Activated T-helper 1 cell treated with anti-CD3 and anti-CD28 coated beads, Interleukin-12 subunit alpha, Interleukin-12 subunit beta, Interleukin-2, Interleukin-4 antibody, amounts not matched to agents 30 ng/mL and 10 ng/mL and 1 ng/mL, durations not matched to agents 14 hours and 24 hours and 36 hours (primary cell): Measurements from ENCODE around the gene ARX. TPM values are rescaled to one million over a fixed set of nuclear protein-coding genes. Genes with fewer than 3 reads are reported as not detected.

Experiments
- DNase-seq: peaks from one replicate; pipeline ENCODE4 v3.0.0; 2021; ENCODE audit warnings: low spot score
- H3K27ac Mint-ChIP-seq: one replicate; pipeline ENCODE4 v1.8.0; 2021; ENCODE audit warnings: mild to moderate bottlenecking, mixed read lengths
- H3K27me3 Mint-ChIP-seq: one replicate; pipeline ENCODE4 v1.8.0; 2022; ENCODE audit warnings: mild to moderate bottlenecking, moderate library complexity, mixed read lengths; ENCODE audit not compliant: insufficient read depth
- H3K36me3 Mint-ChIP-seq: one replicate; pipeline ENCODE4 v1.8.0; 2021; ENCODE audit warnings: low read depth, mixed read lengths
- H3K4me1 Mint-ChIP-seq: one replicate; pipeline ENCODE4 v1.8.0; 2021; ENCODE audit warnings: low read depth, mixed read lengths
- H3K4me3 Mint-ChIP-seq: one replicate; pipeline ENCODE4 v1.8.0; 2021; ENCODE audit warnings: mild to moderate bottlenecking, moderate library complexity, mixed read lengths
- H3K9me3 Mint-ChIP-seq: one replicate; pipeline ENCODE4 v1.8.0; 2021; ENCODE audit warnings: mixed read lengths
- intact Hi-C: fragments of 100-400 bp; cut with micrococcal nuclease; formaldehyde crosslinking; loops from one replicate; pipeline ENCODE4 v1.15.1; 2024
- total RNA-seq: library from RNA; stranded (reverse); gene quantifications from 2 replicates; pipeline ENCODE4 v1.2.3, GENCODE V29; 2022

Gene ARX
- total RNA-seq, 1 donor from 2014 or later: not detected

- intact Hi-C loops: no loop called here
- H3K4me1 Mint-ChIP-seq: no peaks in the 10 kb centered on the region
- no peaks in the 10 kb centered on the region for H3K27me3 Mint-ChIP-seq
- DNase-seq: no peak
- no peak overlapping the region for H3K4me3 Mint-ChIP-seq
- H3K9me3 Mint-ChIP-seq: no peaks in the 10 kb centered on the region
- H3K36me3 Mint-ChIP-seq: peaks cover 2% of the 10 kb centered on the region
- H3K27ac Mint-ChIP-seq: no peak overlapping the region
These were observed 33.3 kb downstream of the ARX start for GRCh38 chrX:24982306-24982965.

GRCh38 chrX:24981030-24981429 is 34.7 kb downstream of the ARX start:
- Mint-ChIP-seq H3K36me3 (no peaks in the 10 kb centered on the region), H3K4me1 (no peaks in the 10 kb centered on the region), H3K4me3 (no peak overlapping the region), H3K27ac (no peak overlapping the region), H3K9me3 (no peaks in the 10 kb centered on the region), H3K27me3 (no peaks in the 10 kb centered on the region)
- no peak for DNase-seq
- intact Hi-C loops: no loop called here

GRCh38 chrX:24979081-24979480 is 36.7 kb downstream of the ARX start:
- no peak overlapping the region for H3K4me3 Mint-ChIP-seq
- H3K9me3 Mint-ChIP-seq: no peaks in the 10 kb centered on the region

GRCh38 chrX:24969812-24970211 is 46.0 kb downstream of the ARX start:
- Mint-ChIP-seq H3K9me3 (no peaks in the 10 kb centered on the region), H3K36me3 (peaks cover 4% of the 10 kb centered on the region), H3K27ac (no peak overlapping the region), H3K4me1 (no peaks in the 10 kb centered on the region), H3K4me3 (no peak overlapping the region), H3K27me3 (no peaks in the 10 kb centered on the region)
- no peak for DNase-seq
- intact Hi-C loops: no loop called here

More at GRCh38 chrX:24979081-24979480, 36.7 kb downstream of the ARX start:
- no peaks in the 10 kb centered on the region for H3K27me3 Mint-ChIP-seq
- no peak for DNase-seq
- no peaks in the 10 kb centered on the region for H3K36me3 Mint-ChIP-seq
- H3K4me1 Mint-ChIP-seq: no peaks in the 10 kb centered on the region
- intact Hi-C loops: no loop called here
- no peak overlapping the region for H3K27ac Mint-ChIP-seq

GRCh38 chrX:24965372-24965771 is 50.4 kb downstream of the ARX start:
- Mint-ChIP-seq H3K27me3 (no peaks in the 10 kb centered on the region), H3K4me1 (no peaks in the 10 kb centered on the region), H3K27ac (no peak overlapping the region), H3K9me3 (no peaks in the 10 kb centered on the region), H3K4me3 (no peak overlapping the region), H3K36me3 (peaks cover 2% of the 10 kb centered on the region)
- no peak for DNase-seq
- intact Hi-C loops: no loop called here

- Mint-ChIP-seq H3K27ac (no peak overlapping the region), H3K4me3 (no peak overlapping the region), H3K9me3 (no peaks in the 10 kb centered on the region), H3K4me1 (no peaks in the 10 kb centered on the region), H3K27me3 (no peaks in the 10 kb centered on the region), H3K36me3 (no peaks in the 10 kb centered on the region)
- intact Hi-C loops: no loop called here
- DNase-seq: no peak
These were observed 51.9 kb downstream of the ARX start for GRCh38 chrX:24963823-24964222.

GRCh38 chrX:24961809-24962208 is 54.0 kb downstream of the ARX start:
- peaks cover 3% of the 10 kb centered on the region for H3K36me3 Mint-ChIP-seq
- H3K9me3 Mint-ChIP-seq: no peaks in the 10 kb centered on the region
- no peaks in the 10 kb centered on the region for H3K4me1 Mint-ChIP-seq
- H3K4me3 Mint-ChIP-seq: no peak overlapping the region
- no peaks in the 10 kb centered on the region for H3K27me3 Mint-ChIP-seq
- intact Hi-C loops: no loop called here
- no peak for DNase-seq
- no peak overlapping the region for H3K27ac Mint-ChIP-seq

GRCh38 chrX:24956828-24957227 is 58.9 kb downstream of the ARX start:
- Mint-ChIP-seq H3K27ac (no peak overlapping the region), H3K36me3 (peaks cover 3% of the 10 kb centered on the region), H3K9me3 (no peaks in the 10 kb centered on the region), H3K27me3 (no peaks in the 10 kb centered on the region), H3K4me3 (no peak overlapping the region), H3K4me1 (no peaks in the 10 kb centered on the region)
- DNase-seq: no peak
- intact Hi-C loops: no loop called here

- Mint-ChIP-seq H3K4me1 (no peaks in the 10 kb centered on the region), H3K9me3 (no peaks in the 10 kb centered on the region), H3K27me3 (no peaks in the 10 kb centered on the region), H3K27ac (no peak overlapping the region), H3K36me3 (peaks cover 6% of the 10 kb centered on the region), H3K4me3 (no peak overlapping the region)
- no peak for DNase-seq
- intact Hi-C loops: no loop called here
These were observed 60.3 kb downstream of the ARX start for GRCh38 chrX:24955372-24955930.

GRCh38 chrX:24954732-24955131 is 61.0 kb downstream of the ARX start:
- intact Hi-C loops: no loop called here
- Mint-ChIP-seq H3K27me3 (no peaks in the 10 kb centered on the region), H3K4me1 (no peaks in the 10 kb centered on the region), H3K27ac (no peak overlapping the region), H3K9me3 (no peaks in the 10 kb centered on the region), H3K4me3 (no peak overlapping the region), H3K36me3 (peaks cover 6% of the 10 kb centered on the region)
- no peak for DNase-seq
